ENCODE results near the gene PTCHD1. TPM values are rescaled to one million over a fixed set of nuclear protein-coding genes. Genes with fewer than 3 reads are reported as not detected.

The PTCHD1 gene
- total and polyA plus RNA-seq, 10 of the 15 experiments (the other 5 are each of a cell fraction or from before 2014, with no cell fraction given): not detected

GRCh38 chrX:23436875-23437274 lies 102.2 kb downstream of the PTCHD1 start (continued):
- TF ChIP-seq SKIL (IDR thresholded peaks at IDR 0.05; ENCODE audit: low read depth, poor library complexity, severe bottlenecking) (no peak), CBX3 (IDR thresholded peaks at IDR 0.05; ENCODE audit: borderline replicate concordance, low read depth) (no peak)

- H3K79me2 ChIP-seq (ENCODE audit: control insufficient read depth, insufficient read depth, low read length): no peaks in the 10 kb centered on the region
- TF ChIP-seq MAX (IDR thresholded peaks at IDR 0.05; ENCODE audit: low read depth, low read length) (no peak), SUZ12 (IDR thresholded peaks at IDR 0.05; ENCODE audit: unreplicated experiment) (no peak)
- no peak overlapping the region for H3K4me3 ChIP-seq
- H3K27me3 ChIP-seq (replicated peaks in 1 of 2; ENCODE audit: control insufficient read depth in 2 of 2, insufficient read depth in 2 of 2, low read length in 1 of 2): no peaks in the 10 kb centered on the region
- no peaks in the 10 kb centered on the region for H3K9me3 ChIP-seq (replicated peaks; ENCODE audit: control insufficient read depth, insufficient read depth, low read length)
- H3K27ac ChIP-seq (ENCODE audit: control insufficient read depth, insufficient read depth): no peak overlapping the region
- H2AFZ ChIP-seq (ENCODE audit: control insufficient read depth, low read depth, low read length): no peak overlapping the region
- H3K4me2 ChIP-seq (ENCODE audit: control insufficient read depth, insufficient read depth): no peak overlapping the region
- no peak for ATAC-seq
- H3K4me1 ChIP-seq (ENCODE audit: control insufficient read depth, insufficient read depth, low read length): no peaks in the 10 kb centered on the region
- H4K20me1 ChIP-seq (ENCODE audit: control insufficient read depth, insufficient read depth): no peaks in the 10 kb centered on the region
- BruUV-seq (replicated peaks): no TSS peak
- ChIA-PET SMC1A (ENCODE audit: uncharacterized antibody, unreplicated experiment) (no interaction called here), CTCF (no interaction called here), RAD21 (ENCODE audit: unreplicated experiment) (no interaction called here), POLR2A (no interaction called here)
- FAIRE-seq: no peak
- H3K9ac ChIP-seq (ENCODE audit: control insufficient read depth, insufficient read depth, low read length): no peak overlapping the region
- WGBS (ENCODE audit: insufficient coverage, insufficient replicate concordance, low lambda C conversion rate, missing lambda C conversion rate): 9% methylated on average over 3 of the region's 3 CpGs
- H3K36me3 ChIP-seq (ENCODE audit: control insufficient read depth in 2 of 2, insufficient read depth in 2 of 2, low read length in 1 of 2): no peaks in the 10 kb centered on the region
- DNase-seq (ENCODE audit: low read depth, low spot score): no peak
- in situ Hi-C loops (cut with MboI) (no loop called here), intact Hi-C loops (cut with micrococcal nuclease; ENCODE audit: unreplicated experiment) (no loop called here)
These were observed 116.6 kb downstream of the PTCHD1 start for GRCh38 chrX:23451266-23451665.

All from GM12878 (cell line).